Activated T-cell treated with anti-CD3 and anti-CD28 coated beads for 24 hours (primary cell): ENCODE data around the gene CNOT10.
A peak's percentile ranks its signal among the peaks of the same experiment; 100 is the strongest.
"Not testable (repeated sequence)": the region's sequence is repeated elsewhere in the genome, so short reads cannot be mapped to it uniquely, and the experiment has no call there.

Source experiments
- DNase-seq: peaks from one replicate; pipeline ENCODE4 v3.0.0-alpha.2; 2020; ENCODE audit warnings: low read depth

Gene CNOT10

GRCh38 chr3:32757618-32758374, 72.8 kb downstream of the CNOT10 start:
- DNase-seq = no peak

GRCh38 chr3:32758375-32758753, 73.4 kb downstream of the CNOT10 start:
- no peak for DNase-seq

GRCh38 chr3:32759342-32759741, 74.4 kb downstream of the CNOT10 start:
- DNase-seq = no peak

- no peak for DNase-seq
Observed at GRCh38 chr3:32764481-32764880, 79.5 kb downstream of the CNOT10 start.

GRCh38 chr3:32778389-32778788, 93.4 kb downstream of the CNOT10 start:
- no peak for DNase-seq

GRCh38 chr3:32780071-32780734, 95.2 kb downstream of the CNOT10 start:
- no peak for DNase-seq

DNA sequence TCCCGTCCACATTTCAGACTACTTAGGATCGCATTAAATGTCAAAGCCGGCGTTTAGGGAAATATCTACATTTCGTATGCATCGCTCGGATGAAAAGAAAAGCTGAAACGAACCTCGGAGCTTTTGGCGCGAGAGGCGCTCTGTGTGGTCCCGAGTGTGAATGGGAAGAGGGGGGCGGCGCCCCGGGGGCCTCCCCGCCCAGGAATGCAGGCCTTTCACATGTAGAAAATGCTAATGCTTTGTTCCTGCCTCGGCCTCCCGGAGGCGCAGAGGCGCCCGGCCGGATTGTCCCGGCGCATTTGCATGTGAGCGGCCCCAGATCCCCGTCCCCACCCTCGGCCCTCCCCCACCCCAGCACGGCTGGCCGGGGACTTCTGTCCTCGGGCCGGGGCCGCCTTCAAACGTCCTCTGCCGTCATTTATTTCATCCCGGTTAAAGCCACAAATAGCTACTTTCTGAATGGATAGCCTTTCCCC, 95.8 kb downstream of the CNOT10 start:
- no peak for DNase-seq

DNA sequence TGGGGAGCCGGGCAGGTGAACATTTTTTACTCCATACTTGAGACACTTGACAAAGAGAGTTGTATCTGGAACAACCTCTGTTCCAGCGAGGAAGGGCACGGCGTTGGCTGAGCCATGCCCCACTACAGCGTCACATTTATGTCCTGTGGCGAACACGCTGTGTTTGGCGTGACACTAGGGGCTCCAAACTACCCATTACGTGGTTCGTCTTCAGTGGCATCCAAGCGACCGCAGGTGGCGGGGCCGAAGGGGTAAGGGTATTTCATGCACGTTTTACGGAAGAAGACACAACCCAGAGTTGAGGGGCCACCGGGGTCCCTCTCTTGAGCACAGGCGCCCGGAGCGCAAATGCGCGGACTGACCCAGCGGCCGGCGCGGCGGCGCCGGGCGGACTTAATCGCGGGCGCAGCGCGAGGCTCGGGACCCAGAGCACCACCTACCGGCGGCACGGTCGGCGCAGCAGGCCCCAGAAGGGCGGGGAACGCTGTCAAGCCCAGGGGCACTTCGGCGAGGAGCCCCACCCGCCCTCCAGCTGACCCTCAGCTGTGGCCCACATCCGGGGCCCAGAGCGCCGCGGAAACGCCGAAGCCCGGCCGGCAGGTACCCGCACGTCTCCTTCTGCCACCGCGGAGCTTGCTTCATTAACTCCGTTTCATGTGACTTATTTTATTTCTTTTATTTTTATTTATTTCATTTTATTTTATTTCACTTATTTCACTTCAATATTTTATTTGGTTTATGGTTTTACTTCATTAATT, 96.4 kb downstream of the CNOT10 start:
- peak; percentile 61 for DNase-seq

DNA sequence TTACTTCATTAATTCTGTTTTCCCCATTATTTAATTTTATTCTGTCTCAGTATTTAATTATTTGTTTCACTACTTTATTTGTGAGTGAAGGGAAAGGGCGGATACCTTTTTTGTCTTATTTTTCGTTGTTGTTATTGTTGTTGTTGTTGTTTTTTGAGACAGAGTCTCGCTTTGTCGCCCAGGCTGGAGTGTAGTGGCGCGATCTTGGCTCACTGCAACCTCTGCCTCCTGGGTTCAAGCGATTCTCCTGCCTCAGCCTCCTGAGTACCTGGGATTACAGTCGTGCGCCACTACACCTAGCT, 96.9 kb downstream of the CNOT10 start:
- not testable (repeated sequence) for DNase-seq

DNA sequence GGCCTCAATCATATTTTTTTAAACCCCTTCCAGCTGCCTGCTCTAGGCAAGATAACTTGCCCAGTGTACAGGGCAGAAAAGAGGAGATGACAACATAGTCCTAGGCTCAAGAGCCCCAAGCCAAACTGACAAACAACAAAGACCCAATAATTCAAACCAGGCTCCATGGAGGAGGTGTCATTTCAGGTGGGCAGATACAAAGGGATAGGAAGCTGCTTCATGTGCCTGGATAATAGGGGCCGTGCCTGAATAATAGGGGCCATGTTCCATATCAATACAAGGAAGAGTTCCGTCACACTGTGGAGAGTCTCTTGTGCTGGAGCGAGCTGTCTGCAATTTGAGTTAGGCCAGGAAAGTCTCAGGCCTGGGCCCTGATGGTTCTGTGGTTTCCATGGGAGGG, 97.4 kb downstream of the CNOT10 start:
- no peak for DNase-seq

- DNase-seq = no peak
Observed at GRCh38 chr3:32791833-32792232, 106.8 kb downstream of the CNOT10 start.

GRCh38 chr3:32794487-32795308, 109.7 kb downstream of the CNOT10 start:
- DNase-seq = no peak

DNA sequence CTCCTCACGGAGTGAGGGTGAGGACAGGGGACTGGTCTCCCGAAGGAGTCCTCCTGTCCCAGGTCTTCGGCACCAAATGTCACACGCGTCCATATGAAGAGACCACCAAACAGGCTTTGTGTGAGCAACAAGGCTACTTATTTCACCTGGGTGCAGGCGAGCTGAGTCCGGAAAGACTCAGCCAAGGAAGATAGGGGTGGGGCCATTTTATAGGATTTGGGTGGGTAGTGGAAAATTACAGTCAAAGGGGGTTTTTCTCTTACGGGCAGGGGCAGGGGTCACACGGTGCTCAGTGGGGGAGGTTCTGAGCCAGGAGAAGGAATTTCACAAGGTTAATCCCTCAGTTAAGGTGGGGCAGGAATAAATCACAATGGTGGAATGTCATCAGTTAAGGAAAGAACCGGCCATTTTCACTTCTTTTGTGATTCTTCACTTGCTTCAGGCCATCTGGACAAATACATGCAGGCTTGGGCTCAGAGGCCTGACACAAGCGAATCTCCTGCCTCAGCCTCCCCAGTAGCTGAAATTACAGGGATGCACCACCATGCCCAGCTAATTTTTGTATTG, 111.5 kb downstream of the CNOT10 start:
- not testable (repeated sequence) for DNase-seq

DNA sequence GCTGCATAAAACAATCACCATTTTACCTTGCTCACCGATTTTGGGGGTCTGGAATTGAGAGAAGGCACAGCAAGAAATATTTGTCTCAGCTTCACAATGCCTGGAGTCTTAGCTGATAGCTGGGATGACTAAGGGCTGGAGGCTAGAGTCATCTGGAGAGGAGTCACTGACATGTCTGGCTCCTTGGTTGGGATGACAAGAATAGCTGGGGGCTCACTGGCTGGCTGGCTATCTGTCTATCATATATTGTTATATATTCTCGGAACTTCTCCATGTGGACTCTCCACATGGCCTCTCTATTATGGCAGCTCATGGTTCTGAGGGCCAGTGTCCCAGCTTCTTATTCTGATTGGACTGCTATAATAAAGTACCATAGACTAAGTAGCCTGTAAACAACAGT, 112.8 kb downstream of the CNOT10 start:
- DNase-seq = no peak

GRCh38 chr3:32801440-32801839, 116.5 kb downstream of the CNOT10 start:
- not testable (repeated sequence) for DNase-seq

DNA sequence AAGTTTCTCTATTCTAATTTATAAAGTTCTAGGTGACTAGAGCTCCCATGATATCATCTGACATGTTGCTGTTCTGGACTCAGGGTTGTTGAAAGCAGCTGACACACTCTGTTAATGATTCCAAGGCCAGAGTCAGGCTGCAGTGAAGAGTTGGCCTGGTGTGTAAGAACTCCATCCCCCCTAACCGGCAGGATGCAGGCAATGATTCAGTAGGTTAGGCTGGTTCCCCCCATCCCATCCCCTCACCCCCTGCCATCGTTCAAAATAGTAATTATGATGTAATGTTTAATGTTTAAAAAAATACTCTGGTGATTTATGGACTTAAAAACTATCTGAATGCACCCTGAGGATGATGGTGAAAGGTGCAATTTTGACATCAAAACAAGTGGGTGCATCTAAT, 128.2 kb downstream of the CNOT10 start:
- no peak for DNase-seq

- no peak for DNase-seq
Observed at GRCh38 chr3:32814361-32814760, 129.4 kb downstream of the CNOT10 start.

DNA sequence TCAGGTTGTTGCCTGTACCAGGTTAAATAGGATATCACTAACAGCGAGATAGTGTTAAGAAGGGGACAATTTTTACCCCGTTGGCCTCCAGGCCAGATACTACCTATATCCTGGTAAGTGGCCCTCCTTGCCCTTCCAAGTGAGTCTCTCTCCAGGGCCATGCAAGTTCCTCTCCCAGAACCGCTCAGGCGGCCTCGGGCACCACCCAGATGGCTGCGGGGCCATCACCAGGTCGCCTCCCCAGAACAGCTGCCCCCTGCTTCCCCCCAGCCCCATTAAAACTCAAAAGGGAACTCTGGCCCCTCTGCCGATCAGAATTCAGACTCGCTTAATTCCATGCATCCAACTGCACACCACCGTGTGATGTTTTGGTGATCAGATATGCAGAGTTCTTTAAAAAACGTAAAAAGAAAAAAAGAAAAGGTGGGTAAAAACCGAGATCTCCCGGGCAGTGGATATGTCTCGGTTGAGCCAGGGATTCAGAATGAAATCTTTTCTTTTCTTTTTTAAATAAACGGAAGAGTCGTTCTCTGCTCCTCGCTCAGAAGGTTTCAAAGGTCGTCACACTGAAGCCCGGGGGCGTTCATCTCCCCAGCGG, 131.0 kb downstream of the CNOT10 start:
- DNase-seq = no peak

- no peak for DNase-seq
Observed at GRCh38 chr3:32816439-32817256, 131.7 kb downstream of the CNOT10 start.

DNA sequence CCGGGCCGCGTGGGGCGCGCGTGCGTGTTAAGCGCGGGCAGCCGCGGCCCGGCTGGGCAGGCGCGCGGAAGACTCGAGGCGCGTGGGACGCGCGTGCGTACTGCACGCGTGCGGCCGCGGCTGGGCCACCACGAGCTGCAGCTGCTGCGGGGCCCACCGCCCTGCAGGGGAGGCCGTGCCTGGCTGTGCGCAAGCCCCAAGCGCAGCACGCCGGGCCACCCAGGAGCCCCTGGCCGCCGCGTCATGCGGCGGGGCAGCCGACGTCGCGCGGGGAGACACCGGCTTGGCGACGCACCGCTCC, 132.2 kb downstream of the CNOT10 start:
- no peak for DNase-seq
